Stimulated activated naive CD8-positive, alpha-beta T cell treated with anti-CD3 and anti-CD28 coated beads, Interleukin-15, amount 100 ng/mL, for 72 hours (primary cell): Measurements from ENCODE around the gene SEMA4B.
"Not testable (repeated sequence)": the region's sequence is repeated elsewhere in the genome, so short reads cannot be mapped to it uniquely, and the experiment has no call there.

Experiments used
- ATAC-seq: fragments of 150-1000 bp; cut with Tn5 transposase; 2 replicates; pipeline ENCODE4 v1.10.0; 2021; ENCODE audit warnings: mild to moderate bottlenecking, moderate library complexity
- DNase-seq, 2 donors: peaks; one replicate each; pipeline ENCODE4 v3.0.0; 2021 to 2022
- H3K27ac Mint-ChIP-seq, 2 donors: one replicate each; pipeline ENCODE4 v1.8.0; 2022; ENCODE audit warnings: mild to moderate bottlenecking in 2 of 2, mixed read lengths in 2 of 2, moderate library complexity in 2 of 2
- H3K27me3 Mint-ChIP-seq: one replicate; pipeline ENCODE4 v1.8.0; 2022; ENCODE audit warnings: mixed read lengths
- H3K4me1 Mint-ChIP-seq: one replicate; pipeline ENCODE4 v1.8.0; 2022; ENCODE audit warnings: mild to moderate bottlenecking, mixed read lengths
- H3K4me3 Mint-ChIP-seq, 2 donors: one replicate each; pipeline ENCODE4 v1.8.0; 2022; ENCODE audit warnings: mild to moderate bottlenecking in 2 of 2, mixed read lengths in 2 of 2, moderate library complexity in 1 of 2
- H3K9me3 Mint-ChIP-seq, 2 donors: one replicate each; pipeline ENCODE4 v1.8.0; 2022; ENCODE audit warnings: mixed read lengths in 2 of 2

The SEMA4B gene

DNA sequence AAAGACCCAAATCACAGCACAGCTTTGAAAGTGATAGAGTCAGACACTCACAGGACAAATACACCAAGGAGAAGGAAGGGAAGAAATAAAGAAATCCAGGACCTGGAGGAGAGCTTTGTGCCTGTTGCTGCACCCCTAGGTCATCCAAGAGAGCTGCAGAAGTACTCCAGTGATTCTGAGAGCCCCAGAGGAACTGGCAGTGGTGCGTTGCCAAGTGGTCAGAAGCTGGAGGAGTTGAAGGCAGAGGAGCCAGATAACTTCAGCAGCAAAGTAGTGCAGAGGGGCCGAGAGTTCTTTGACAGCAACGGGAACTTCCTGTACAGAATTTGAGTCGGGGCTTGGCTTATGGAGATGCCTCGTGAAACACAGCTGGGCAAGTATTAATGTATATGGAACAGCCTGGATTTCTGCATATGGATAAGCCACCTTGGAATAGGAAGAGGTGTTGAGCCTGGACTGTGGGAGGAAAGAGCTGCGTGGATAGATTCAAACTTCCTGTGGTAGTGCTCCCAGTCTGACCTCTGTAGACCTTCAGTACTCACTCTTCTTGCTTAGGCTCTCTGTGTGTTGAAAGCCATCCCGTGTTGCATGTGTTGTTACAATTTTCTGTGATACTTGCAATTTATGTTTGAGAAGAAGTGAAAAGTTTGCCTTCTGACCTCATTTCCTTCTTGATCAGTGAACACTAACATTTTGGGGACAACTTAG is 70.5 kb downstream of the SEMA4B start:
- Mint-ChIP-seq H3K9me3 (no peaks in the 10 kb centered on the region), H3K27ac (peak overlapping the region; percentile 47 to 65), H3K4me1 (peaks cover 60% of the 10 kb centered on the region)

DNA sequence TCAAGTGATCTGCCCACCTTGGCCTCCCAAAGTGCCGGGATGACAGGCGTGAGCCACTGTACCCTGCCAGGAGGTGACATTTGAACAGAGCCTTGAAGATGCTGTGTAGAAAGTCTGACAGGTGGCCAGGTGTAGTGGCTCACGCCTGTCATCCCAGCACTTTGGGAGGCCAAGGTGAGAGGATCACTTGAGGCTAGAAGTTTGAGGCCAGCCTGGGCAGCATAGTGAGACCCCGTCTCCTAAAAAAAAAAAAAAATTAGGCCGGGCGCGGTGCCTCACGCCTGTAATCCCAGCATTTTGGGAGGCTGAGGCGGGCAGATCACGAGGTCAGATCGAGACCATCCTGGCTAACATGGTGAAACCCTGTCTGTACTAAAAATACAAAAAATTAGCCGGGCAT is 77.3 kb downstream of the SEMA4B start:
- not testable (repeated sequence) for DNase-seq

More for the DNA sequence above, 70.5 kb downstream of the SEMA4B start:
- Mint-ChIP-seq H3K27me3 (no peaks in the 10 kb centered on the region), H3K4me3 (no peak overlapping the region)
- no peak for ATAC-seq
- no peak for DNase-seq

More for the DNA sequence above, 77.3 kb downstream of the SEMA4B start:
- not testable (repeated sequence) for H3K9me3 Mint-ChIP-seq, H3K4me1 Mint-ChIP-seq, ATAC-seq, H3K27ac Mint-ChIP-seq, H3K27me3 Mint-ChIP-seq, H3K4me3 Mint-ChIP-seq
